Fibroblast of pulmonary artery (primary cell): ENCODE data around the gene GAPT.
"Not testable (repeated sequence)": the region's sequence is repeated elsewhere in the genome, so short reads cannot be mapped to it uniquely, and the experiment has no call there.

ENCODE experiments used
- DNase-seq: peaks from one replicate; pipeline ENCODE4 v3.0.0-alpha.2; 2010; ENCODE audit warnings: low read depth
- H3K4me3 ChIP-seq: replicated peaks from 2 replicates; pipeline ENCODE4 v1.5.1; 2011; ENCODE audit warnings: low read depth, mild to moderate bottlenecking, control low read depth, low read length, moderate library complexity
- CTCF ChIP-seq: IDR thresholded peaks from 2 replicates; pipeline ENCODE4 v1.5.1; 2011; ENCODE audit warnings: mild to moderate bottlenecking, control low read depth, low read length, inconsistent platforms; ENCODE audit errors: missing control alignments

The GAPT gene

GRCh38 chr5:58507715-58508114 lies 16.5 kb downstream of the GAPT start:
- H3K4me3 ChIP-seq, result no peak overlapping the region
- no peak for DNase-seq
- no peak for TF ChIP-seq CTCF

- no peak for TF ChIP-seq CTCF
- no peak for DNase-seq
- H3K4me3 ChIP-seq, result no peak overlapping the region
These were observed 26.0 kb downstream of the GAPT start for GRCh38 chr5:58517198-58517597.

- H3K4me3 ChIP-seq, result no peak overlapping the region
- TF ChIP-seq CTCF, result no peak
- DNase-seq, result no peak
These were observed 32.7 kb downstream of the GAPT start for GRCh38 chr5:58523956-58524355.

- no peak for DNase-seq
- no peak for TF ChIP-seq CTCF
These were observed 33.3 kb downstream of the GAPT start for GRCh38 chr5:58524571-58524970.

GRCh38 chr5:58530942-58531490 lies 39.8 kb downstream of the GAPT start:
- no peak overlapping the region for H3K4me3 ChIP-seq
- no peak for TF ChIP-seq CTCF
- no peak for DNase-seq

More at GRCh38 chr5:58524571-58524970, 33.3 kb downstream of the GAPT start:
- H3K4me3 ChIP-seq, result no peak overlapping the region

GRCh38 chr5:58541935-58542334 lies 50.7 kb downstream of the GAPT start:
- DNase-seq, H3K4me3 ChIP-seq: not testable (repeated sequence)

GRCh38 chr5:58542709-58543108 lies 51.5 kb downstream of the GAPT start:
- no peak for TF ChIP-seq CTCF

GRCh38 chr5:58543723-58544122 lies 52.5 kb downstream of the GAPT start:
- no peak overlapping the region for H3K4me3 ChIP-seq

More at GRCh38 chr5:58542709-58543108, 51.5 kb downstream of the GAPT start:
- no peak overlapping the region for H3K4me3 ChIP-seq
- DNase-seq, result no peak

More at GRCh38 chr5:58543723-58544122, 52.5 kb downstream of the GAPT start:
- TF ChIP-seq CTCF, result no peak
- DNase-seq, result no peak
